Stimulated activated CD8-positive, alpha-beta memory T cell treated with anti-CD3 and anti-CD28 coated beads, Interleukin-4, amount 100 ng/mL, for 48 hours (primary cell): ENCODE data around the gene CYP21A2.
"Not testable (repeated sequence)": the region's sequence is repeated elsewhere in the genome, so short reads cannot be mapped to it uniquely, and the experiment has no call there.

ENCODE experiments used
- DNase-seq: peaks from one replicate; pipeline ENCODE4 v3.0.0-alpha.2; 2020

CYP21A2 gene

DNA sequence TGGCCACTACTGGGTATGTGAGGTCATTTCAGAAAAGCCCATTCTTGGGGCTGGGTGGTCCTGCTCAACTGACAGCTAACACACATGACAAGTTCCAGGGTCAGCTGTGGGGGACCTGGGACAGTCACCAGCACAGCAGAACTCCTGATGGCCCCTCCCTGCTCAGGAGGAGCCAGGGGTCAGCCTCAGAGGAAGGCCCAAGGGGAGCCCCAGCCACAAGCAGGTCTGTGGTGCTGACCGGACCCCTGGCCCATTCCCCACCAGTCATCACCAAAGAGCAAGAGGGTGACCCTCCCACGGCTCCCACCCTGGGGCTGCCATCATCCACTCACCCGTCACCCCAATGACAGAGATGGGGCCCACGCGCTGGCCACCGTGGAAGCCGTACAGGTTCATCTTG lies 18.0 kb downstream of the CYP21A2 start:
- DNase-seq = no peak

DNA sequence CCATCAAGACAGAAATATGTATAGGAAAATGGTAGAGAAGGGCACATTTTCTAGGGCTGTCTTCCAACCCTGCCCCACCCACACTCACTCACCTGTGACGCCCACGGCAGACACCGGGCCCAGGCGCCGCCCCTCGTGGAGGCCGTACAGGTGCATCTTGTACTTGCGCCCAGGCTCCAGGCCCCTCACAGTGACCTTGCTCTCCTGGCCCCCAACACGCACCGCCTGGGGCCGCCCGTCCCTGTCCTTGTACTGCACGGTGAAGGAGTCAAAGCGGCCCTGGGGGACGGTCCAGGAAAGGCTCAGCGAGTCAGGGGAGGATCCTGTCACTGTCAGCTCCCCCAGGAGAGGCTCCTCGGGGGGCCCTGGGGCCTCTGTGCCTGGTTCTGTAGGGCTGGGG lies 19.8 kb downstream of the CYP21A2 start:
- DNase-seq = no peak

DNA sequence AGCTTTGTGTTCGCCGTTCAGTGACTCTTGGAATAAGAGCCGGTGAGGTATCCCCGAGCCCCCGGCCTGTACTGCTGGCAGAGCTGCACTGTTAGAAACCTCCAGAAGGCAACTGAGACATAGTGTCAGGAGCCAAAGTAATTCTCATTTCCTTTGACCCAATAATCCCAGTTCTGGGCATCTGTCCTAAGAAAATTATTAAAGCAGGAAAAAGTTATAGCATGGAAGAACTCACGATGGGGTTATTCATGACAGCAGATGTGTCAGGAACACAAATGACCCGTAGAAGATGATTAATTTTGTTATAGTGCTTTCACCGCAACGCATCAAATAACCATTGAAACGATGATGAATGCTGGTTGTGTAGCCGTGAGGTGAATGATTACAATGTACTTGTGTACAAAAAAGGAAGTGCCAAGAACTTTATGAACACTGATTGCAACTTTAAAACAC lies 20.3 kb downstream of the CYP21A2 start:
- no peak for DNase-seq

DNA sequence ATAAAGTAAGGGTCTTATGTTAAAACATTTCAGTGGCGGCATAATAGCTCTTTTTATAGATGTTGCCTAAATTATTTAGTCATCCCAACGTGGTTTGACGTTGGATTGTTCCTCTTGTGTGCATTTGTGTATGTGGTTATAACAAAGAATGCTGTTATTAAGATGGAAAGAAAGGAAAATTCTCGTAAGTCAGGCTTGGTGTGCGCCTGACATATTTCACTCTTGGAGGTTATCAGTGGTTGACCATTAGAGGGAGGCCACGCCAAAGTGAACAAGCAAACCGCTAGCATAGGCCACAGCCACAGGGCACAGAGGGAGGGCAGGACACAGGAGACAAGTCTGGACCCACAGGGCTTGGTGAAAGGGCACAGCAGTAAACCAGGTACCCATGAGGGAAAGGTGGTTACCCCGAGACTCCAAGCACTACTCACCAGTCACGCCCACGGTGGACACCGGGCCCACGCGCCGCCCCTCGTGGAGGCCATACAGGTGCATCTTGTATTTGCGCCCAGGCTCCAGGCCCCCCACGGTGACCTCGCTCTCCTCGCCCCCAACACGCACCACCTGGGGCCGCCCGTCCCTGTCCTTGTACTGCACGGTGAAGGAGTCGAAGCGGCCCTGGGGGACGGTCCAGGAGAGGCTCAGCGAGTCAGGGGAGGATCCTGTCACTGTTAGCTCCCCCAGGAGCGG lies 22.9 kb downstream of the CYP21A2 start:
- DNase-seq = no peak

DNA sequence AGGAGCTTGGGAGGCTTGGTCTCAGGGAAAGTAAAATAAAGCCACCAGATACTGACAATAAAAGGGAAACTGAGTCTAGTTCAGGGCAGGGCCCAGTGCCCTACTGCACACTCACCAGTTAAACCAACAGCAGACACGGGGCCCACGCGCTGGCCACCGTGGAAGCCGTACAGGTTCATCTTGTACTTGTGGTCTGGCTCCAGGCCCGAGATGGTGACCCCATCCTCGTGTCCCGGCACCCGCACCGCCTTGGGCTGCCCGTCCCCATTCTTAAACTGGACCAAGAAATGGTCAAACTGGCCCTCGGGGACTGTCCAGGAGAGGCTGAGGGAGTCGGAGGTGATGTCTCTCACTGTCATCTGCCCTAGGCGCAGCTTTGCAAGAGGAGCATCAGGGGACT lies 26.5 kb downstream of the CYP21A2 start:
- DNase-seq = no peak

DNA sequence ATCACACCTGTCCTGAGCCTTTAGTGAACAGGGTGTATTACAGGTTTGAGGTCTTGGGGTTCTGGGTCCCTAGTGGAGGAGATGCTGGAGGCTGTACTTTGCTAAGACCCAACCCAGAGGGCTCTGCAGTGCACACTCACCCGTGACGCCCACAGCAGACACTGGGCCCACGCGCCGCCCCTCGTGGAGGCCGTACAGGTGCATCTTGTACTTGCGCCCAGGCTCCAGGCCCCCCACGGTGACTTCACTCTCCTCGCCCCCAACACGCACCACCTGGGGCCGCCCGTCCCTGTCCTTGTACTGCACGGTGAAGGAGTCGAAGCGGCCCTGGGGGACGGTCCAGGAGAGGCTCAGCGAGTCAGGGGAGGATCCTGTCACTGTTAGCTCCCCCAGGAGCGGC lies 29.3 kb downstream of the CYP21A2 start:
- DNase-seq = not testable (repeated sequence)

DNA sequence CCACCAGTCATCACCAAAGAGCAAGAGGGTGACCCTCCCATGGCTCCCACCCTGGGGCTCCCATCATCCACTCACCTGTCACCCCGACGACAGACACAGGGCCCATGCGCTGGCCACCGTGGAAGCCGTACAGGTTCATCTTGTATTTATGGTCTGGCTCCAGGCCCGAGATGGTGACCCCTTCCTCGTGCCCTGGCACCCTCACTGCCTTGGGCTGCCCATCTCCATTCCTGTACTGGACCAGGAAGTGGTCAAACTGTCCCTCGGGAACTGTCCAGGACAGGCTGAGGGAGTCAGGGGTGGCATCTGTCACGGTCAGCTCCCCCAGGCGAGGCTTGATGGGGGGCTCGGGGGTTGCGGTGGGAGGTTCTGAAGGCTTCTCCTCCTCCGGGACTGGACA lies 30.1 kb downstream of the CYP21A2 start:
- DNase-seq = not testable (repeated sequence)

DNA sequence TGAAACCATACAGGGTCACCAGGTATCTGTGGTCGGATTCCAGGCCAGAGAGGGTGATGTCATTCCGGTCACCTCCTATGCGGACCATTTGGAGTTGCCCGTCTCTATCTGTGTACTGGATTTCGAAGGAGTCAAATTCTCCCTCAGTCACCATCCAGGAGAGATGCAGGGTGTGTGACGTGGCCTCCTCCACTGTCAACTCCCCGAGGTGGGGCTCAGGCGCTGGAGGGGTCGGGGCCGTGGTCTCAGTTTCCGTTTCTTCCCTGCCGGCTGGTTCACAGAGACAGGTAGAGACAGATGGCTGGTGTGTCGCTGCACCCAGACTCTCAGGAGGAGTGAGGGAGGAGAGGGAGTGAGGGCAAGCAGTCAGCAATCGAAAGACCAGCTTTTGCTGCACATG lies 30.7 kb downstream of the CYP21A2 start:
- no peak for DNase-seq

DNA sequence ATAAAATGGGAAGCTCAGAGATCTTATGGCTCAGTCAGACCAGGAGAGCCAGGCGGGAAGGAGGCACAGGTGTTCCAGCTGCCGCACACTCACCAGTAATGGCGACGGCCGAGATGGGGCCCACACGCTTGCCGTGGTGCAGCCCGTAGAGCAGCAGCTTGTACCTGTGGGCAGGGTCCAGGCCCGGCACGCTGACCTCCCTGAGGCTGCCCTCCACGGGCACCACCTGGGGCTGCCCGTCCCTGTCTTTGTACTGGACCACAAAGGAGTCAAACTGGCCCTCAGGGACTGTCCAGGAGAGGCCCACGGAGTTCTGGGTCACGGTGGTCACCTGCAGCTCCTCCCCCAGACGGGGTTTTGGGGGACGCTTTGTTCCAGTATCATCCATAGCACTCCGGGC lies 31.2 kb downstream of the CYP21A2 start:
- DNase-seq = no peak

DNA sequence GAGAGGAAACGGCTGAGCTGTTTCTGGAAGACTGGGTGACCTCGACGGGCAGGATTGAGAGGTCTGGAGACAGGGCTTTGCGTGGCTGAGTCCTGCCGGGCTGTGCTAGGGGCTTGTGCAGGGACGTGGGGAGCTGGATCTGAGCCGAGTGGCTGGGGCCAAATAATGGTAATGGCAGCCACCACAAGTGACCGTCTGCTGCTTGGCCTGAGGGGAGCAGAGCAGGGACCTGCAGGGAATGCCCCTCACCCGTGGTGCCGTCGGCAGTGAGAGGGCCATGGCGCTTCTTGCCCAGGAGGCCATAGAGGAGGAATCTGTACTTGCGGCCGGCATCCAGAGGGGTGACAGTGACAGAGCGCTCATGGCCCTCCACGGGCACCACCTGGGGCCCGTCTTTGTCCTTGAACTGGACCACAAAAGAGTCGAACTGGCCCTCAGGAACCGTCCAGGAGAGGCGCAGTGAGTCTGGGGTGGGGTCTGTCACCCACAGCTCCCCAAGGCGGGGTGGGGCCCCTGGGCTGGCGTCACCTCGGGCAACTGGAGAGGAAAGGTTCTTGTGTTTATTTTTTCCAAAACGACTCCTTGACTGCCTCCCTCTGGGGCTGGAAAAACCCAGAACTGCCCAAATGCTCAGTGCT lies 31.8 kb downstream of the CYP21A2 start:
- no peak for DNase-seq

DNA sequence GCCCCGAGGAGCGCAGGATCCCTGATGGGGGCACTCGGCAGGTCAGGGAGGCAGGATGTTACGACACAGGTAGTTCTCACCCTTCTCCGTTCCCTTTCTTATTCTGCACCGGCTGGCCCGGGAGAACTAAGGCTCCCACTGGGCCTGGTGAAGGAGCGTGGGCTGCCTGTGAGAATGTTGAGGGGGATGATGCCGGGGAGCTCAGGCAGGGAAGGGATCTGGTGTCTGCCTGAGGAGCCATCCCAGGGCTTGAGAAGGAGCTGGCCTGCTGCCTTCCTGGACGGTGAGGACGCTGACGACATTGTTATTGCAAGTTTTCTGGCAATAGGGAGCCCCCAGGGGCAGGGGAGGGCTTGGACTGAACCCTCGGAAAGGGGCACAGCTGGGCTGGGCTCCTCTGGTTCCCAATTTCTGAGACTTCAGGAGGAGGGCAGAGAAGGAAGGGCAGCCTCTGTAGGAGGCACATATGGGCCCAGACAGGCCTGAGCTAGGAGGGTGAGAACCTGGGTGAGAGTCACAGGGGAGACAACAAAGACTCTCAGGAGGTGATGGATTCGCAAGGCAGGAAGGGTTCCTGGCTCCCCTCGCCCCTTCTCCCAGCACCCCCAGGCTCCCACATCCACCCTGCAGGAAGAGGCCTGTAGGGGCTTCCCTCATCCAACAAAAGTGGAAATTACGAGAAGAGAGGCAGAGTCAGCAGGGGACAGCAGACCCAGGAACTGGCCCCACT lies 32.8 kb downstream of the CYP21A2 start:
- DNase-seq = no peak

DNA sequence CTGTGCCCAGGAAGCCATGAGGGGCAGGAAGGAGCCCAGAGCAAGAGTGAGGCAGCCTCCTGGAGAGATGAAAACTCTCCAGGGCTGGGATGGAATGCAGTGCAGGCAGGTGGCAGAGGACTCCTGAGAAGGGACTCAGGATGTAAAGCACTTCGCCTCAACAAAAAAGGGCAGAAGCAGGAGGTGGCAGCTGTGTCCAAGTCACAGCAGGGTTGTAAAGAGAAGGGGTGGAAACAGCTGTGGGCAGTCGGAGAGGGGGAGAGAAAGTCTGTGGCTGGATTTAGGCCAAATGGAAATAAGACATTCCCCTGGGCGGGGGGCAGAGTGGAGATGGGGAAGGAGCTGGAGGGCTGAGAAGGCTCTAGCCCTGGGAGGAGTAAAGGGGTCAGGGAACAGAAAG lies 34.9 kb downstream of the CYP21A2 start:
- DNase-seq = no peak

DNA sequence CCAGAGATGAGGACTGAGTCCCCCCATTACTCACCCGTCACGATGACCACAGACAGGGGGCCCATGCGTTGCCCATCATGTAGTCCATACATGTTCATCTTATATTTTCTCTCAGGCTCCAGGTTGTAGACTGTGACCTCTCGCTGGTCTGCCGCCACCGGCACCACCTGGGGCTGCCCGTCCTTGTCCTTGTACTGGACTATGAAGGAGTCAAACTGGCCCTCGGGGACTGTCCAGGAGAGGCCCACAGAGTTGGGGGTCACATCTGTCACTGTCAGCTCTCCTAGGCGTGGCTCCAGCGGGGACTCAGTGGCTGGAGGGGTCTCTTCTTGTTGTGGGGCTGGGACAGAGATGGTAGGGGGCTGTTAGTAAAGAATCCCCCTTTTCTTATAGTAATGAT lies 35.4 kb downstream of the CYP21A2 start:
- DNase-seq = no peak

DNA sequence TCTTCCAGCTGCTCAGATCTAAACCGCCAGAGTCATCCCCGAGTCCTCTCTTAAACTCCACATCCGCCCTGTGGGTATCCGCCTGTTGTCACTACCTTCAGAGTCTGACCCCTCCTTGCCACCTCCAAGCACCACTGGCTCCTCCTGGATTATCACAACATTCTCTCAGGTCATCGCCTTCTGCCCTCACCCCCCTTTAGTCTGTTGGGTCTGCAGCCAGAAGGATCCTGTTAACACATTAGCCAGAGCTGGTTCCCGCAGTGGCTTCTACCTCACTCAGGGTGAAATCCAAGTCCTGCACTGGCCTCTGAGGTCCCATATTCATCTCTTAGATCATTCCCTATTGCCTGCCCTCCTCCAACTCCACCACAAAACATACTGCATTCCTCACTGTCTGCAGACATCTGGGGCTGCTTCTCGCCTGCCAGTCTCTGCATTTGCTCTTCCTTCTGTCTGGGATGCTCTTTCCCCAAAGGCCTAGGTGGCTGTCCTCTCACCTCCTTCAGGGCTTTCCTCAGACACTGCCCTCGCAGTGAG lies 36.8 kb downstream of the CYP21A2 start:
- no peak for DNase-seq

DNA sequence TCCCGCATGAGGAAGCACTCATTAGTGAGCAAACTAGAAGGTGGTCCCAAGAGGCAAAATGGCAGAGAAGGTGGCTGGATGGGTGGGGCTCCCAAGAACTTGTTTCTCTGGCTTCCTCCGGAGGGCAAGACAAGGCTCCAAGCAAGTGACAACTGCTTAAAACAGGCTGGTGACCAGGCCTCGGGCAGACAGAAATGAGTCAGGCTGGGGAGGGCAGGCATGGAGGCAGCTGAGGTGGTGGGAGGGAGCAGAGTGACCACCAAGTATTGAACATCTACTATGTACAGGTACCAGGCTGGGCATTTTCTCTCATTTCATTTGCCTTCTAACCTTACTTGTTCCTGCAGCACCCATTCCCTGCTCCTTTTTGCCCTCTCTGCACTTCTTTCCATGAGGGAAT lies 37.6 kb downstream of the CYP21A2 start:
- no peak for DNase-seq

DNA sequence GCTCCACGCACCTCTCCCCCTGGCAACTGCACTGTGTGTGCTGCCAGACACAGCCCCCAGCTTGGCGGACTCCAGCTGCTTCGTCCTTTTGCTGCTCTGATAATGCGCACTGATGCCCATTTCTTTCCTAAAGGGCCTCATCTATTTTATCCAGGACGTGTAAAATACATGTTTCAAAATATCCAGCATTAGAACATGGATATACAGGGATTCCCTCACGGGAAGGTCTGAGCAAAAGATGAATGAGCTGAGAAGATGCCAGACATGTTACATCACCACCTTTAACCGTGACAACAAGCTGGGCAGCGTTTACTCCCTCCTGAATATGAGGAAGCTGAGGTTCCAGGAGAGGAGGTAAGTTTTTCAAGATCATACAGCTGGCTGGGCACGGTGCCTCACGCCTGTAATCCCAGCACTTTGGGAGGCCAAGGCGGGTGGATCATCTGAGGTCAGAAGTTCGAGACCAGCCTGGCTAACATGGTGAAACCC lies 38.1 kb downstream of the CYP21A2 start:
- DNase-seq = no peak

DNA sequence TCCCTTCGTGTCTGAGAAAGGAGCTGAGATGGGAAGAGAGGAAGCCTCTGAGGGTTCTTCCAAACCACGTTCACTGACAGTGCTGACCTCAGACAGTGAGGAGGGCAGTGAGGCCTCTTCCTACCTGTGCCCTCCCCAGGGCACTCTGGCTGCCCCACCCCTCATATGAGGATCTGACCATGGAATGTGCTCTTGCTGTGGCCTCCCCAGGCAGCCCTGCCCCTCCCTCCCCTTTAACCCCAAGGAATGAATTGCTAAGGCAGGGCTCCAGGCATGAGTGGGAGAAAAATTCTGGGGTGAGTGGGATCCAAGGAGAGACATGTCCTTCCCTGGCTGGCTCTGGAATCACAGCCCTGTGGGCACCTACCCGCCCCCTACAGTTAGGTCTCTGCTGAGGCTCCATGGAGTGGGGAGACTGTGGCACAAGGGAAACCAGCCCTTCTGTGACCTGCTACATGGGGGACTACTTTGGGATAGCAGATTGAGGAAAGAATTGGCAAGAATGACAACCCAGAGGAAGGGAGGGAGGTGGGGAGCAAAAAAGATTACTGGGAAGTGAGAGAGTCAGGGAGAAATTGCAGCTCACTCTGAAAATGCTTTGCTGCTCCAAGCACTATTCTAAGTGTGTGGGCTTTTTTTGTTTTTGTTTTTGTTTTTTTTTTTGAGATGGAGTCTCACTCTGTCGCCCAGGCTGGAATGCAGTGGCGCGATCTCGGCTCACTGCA lies 41.5 kb downstream of the CYP21A2 start:
- no peak for DNase-seq

DNA sequence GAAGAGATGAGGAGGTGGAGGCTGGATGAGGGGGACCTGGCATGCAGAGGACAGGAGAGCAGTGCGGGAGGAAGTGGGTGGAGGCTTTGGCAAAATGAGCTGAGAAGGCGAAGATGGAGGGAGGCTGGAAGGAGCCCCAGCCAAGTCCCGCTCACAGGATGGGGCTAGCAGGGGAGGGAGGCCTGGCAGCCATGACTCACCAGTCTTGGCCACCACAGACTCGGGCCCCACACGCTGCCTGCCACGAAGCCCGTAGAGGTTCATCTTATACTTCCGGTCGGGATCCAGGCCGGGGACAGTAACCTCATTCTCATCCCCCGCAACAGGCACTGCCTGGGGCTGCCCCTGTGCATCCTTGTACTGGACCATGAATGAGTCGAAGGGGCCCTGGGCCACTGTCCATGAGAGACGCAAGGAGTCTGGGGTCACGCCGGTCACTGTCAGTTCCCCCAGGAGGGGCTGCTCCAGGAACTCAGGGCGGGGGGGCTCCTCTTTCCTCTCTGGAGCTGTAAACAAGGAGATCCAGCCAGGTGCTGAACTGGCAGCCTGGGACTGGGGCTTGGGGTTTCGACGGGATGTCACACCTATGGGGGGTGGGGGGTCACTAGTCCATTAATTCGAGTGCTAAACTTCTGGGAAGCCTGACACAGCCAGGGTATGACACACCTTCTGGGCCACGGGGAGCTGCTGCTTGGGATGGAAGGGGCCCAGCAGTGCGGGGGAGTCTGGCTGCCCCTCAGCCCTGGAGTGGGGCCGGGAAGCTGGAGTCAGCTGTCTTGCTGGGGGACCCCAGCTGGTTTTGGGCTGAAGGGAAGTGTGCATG lies 43.2 kb downstream of the CYP21A2 start:
- no peak for DNase-seq

DNA sequence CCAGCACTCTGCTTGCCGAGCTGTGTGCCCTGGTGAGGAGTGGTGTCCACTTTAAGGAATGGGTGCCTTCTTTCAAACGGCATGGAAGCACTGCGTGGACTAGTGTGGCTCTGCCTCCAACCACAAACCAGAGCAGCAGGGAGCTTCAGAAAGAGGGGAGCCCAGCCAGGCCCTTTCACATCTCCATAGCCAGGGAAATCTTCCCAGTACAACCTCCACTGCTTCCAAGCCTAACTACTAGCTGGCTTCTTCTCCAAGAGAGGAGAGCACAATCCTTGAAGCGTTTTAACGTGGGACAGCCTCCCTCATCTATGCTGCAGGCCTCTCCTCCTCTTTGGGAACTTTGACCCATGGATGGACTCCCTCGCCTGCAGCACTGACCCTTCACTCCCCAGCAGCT lies 44.3 kb downstream of the CYP21A2 start:
- no peak for DNase-seq

DNA sequence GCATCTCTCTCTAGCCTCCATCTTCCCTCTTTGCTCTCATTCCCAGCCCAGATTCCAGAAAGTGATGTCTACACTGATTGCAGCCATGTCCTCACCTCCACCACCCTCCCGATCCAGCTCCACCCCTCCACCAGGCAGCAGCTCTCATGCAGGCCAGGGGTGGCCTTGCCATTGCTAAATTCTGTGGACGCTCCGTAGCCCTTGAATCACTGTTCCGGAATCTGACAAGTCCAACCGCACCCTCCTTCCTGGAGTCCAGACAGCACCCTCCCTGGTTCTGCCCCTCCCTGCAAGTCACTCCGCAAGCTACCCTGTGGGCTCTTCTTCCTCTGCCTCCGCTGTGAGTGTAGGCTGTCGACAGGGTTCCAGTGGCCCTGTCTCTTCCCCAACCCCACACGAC lies 44.7 kb downstream of the CYP21A2 start:
- no peak for DNase-seq

DNA sequence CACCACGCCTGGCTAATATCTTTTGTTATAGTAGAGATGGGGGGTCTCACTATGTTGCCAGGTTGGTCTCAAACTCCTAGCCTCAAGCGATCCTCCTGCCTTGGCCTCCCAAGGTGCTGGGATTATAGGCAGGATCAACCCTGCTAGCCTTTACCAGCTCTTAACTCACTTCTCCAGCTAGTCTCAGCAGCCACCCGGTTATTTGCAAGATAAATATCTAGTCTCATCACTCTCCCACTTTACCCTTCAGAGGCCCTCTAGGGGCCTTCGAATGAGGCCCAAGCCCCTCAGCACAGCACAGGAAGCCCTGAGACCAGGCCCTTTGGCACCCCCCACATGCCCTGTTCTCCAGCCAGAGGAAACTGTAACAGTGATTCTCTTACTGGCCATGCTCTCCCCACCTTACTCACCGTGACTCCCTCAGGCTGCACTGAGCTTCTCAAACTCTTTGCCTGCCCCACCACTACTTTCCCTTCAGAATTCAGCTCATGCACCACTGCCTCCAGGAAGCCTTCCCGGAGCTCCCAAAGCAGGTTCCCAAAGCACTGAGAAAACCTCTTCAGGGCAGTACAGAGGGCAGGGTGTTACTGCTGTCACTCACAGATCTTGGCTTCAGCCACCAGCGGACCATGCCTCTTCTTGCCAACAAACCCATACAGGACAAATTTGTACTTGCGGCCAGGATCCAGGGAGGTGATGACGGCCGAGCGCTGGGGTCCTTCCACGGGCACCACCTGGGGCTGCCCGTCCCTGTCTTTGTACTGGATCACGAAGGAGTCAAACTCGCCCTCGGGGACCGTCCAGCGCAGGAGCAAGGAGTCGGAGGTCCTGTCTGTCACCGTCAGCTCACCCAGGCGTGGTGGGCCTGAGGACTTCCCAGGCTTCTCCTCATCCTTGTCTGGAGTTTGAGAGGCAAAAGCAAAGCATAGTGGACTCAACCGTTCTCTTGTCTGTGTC lies 45.9 kb downstream of the CYP21A2 start:
- no peak for DNase-seq
